Diencephalon (tissue), 1 donor: ENCODE measurements around the gene MYCBP. TPM values are rescaled to one million over a fixed set of nuclear protein-coding genes. Genes with fewer than 3 reads are reported as not detected.

Experiments
- small RNA-seq: library from RNA; depleted of rRNA; stranded (forward); fragments of <200 nt; gene quantifications from one replicate; pipeline ENCODE3, GENCODE V24; 2014
- total RNA-seq: library from RNA; depleted of rRNA; stranded (reverse); fragments of >200 nt; gene quantifications from one replicate; pipeline ENCODE4 v1.2.3, GENCODE V29; 2014

MYCBP gene
- total RNA-seq: 4.4 TPM

GRCh38 chr1:38873027-38873969, at the start of gene MYCBP:
MYCBP (minus strand) TSS chr1:38873348; CDS start chr1:38873305, 43 bp downstream.

GRCh38 chr1:38881487-38881886, 8.3 kb upstream of the MYCBP start, which contains the start of gene GJA9:
GJA9 (minus strand) TSS chr1:38881587; CDS start chr1:38876098, 5,489 bp downstream.

GRCh38 chr1:38859561-38860453, 13.3 kb downstream of the MYCBP start, which contains the start of gene RRAGC:
RRAGC (minus strand) TSS chr1:38859772; CDS start chr1:38859646, 126 bp downstream.

Small RNA genes lying within 50 kb of the gene (small RNA-seq; reads per million reads assigned to genes)
- not detected for gene GJA9-MYCBP

Other genes starting within 250 kb of the MYCBP start
- 27.9 TPM for gene RRAGC, start 13.6 kb downstream of the MYCBP start, total RNA-seq
- gene GJA9, start 8.2 kb upstream of the MYCBP start, total RNA-seq: not detected
- 0.46 TPM for gene RHBDL2, start 68.5 kb upstream of the MYCBP start, total RNA-seq
- 82.6 TPM for gene AKIRIN1, start 117.9 kb upstream of the MYCBP start, total RNA-seq
- gene NDUFS5, start 153.0 kb upstream of the MYCBP start, total RNA-seq: 296 TPM